ENCODE data around the gene CAMK1. TPM values are rescaled to one million over a fixed set of nuclear protein-coding genes. Genes with fewer than 3 reads are reported as not detected.

Gene CAMK1
- total and polyA plus RNA-seq, 2 of the 4 experiments (the other 2 are of a cell fraction): 33.3 to 36.4 TPM

GRCh38 chr3:9716801-9717555 lies 52.8 kb downstream of the CAMK1 start:
- POLR2A ChIA-PET (ENCODE audit: unreplicated experiment): no interaction called here

More at GRCh38 chr3:9716801-9717555, 52.8 kb downstream of the CAMK1 start:
- no peak overlapping the region for H3K27ac ChIP-seq (ENCODE audit: insufficient read depth, low read length)
- H3K14ac ChIP-seq (replicated peaks; ENCODE audit: low read depth, low read length): no peak overlapping the region
- H3K56ac ChIP-seq (ENCODE audit: extremely low read depth, insufficient read depth, low read length): no peak overlapping the region
- H3K9ac ChIP-seq (ENCODE audit: low read depth, low read length): no peak overlapping the region
- no peak overlapping the region for H2AFZ ChIP-seq (replicated peaks; ENCODE audit: low read length, poor library complexity)
- no peak overlapping the region for H3K23ac ChIP-seq (ENCODE audit: low read depth, low read length)
- H3K4me1 ChIP-seq (ENCODE audit: control insufficient read depth, insufficient read depth, low read length): peaks cover 2% of the 10 kb centered on the region; the same call in 1 of the 2 replicates
- ATAC-seq (ENCODE audit: low read depth) (no peak), DNase-seq (no peak)
- dilution Hi-C loops (cut with HindIII; ENCODE audit: low sequenced_read_pairs, unreplicated experiment) (no loop called here), intact Hi-C loops (cut with micrococcal nuclease) (loop anchor here (5.0 to 10.0 kb wide), 3 partner anchors 200 to 508 kb away; partner anchors contain the start of genes CRELD1 and IL17RC), in situ Hi-C loops (cut with MboI; ENCODE audit: low sequenced_read_pairs) (no loop called here)
- H4K5ac ChIP-seq (ENCODE audit: low read depth, low read length): no peak overlapping the region
- H2BK5ac ChIP-seq (ENCODE audit: low read depth, low read length, poor library complexity, severe bottlenecking): no peak overlapping the region
- peaks cover 15% of the 10 kb centered on the region for H3K27me3 ChIP-seq (ENCODE audit: control insufficient read depth, insufficient read depth, low read length)
- no peak overlapping the region for H2AK9ac ChIP-seq (replicated peaks; ENCODE audit: low read depth, low read length, poor library complexity)
- CTCF ChIA-PET: no interaction called here
- no peaks in the 10 kb centered on the region for H3K9me3 ChIP-seq (ENCODE audit: control insufficient read depth, insufficient read depth, low read length)
- H2BK20ac ChIP-seq (ENCODE audit: low read depth, low read length): no peak overlapping the region
- no peak overlapping the region for H4K91ac ChIP-seq (ENCODE audit: insufficient read depth, low read depth, low read length)
- no peak overlapping the region for H2BK15ac ChIP-seq (ENCODE audit: low read depth, low read length)
- no peak overlapping the region for H2AK5ac ChIP-seq (ENCODE audit: low read depth, low read length)
- no peaks in the 10 kb centered on the region for H3K79me1 ChIP-seq (ENCODE audit: low read depth in 1 of 2, low read length in 2 of 2)
- no peaks in the 10 kb centered on the region for H3K9me1 ChIP-seq (ENCODE audit: insufficient read depth, low read length)
- H4K8ac ChIP-seq (ENCODE audit: low read depth in 2 of 2, low read length in 2 of 2): no peak overlapping the region
- TF ChIP-seq ELK1 (IDR thresholded peaks at IDR 0.05; ENCODE audit: borderline replicate concordance, low read depth, low read length) (no peak), SMC3 (IDR thresholded peaks at IDR 0.05; ENCODE audit: low read depth, low read length) (no peak), CEBPB (IDR thresholded peaks at IDR 0.05; ENCODE audit: low read depth, low read length) (0 out of 2 replicates have a peak, but pooled peaks have one; percentile 2), FOS (IDR thresholded peaks at IDR 0.05; ENCODE audit: low read depth, low read length) (no peak), CHD1 (IDR thresholded peaks at IDR 0.05; ENCODE audit: low read depth, low read length) (no peak), RFX5 (IDR thresholded peaks at IDR 0.05; ENCODE audit: low read depth, low read length) (no peak)
- 67% methylated on average over 1 of the region's 5 CpGs; no CpG with 5 or more reads in 1 of the 2 experiments for WGBS, 2 experiments (ENCODE audit: extremely low coverage in 2 of 2, insufficient read length in 1 of 2)
- no peak overlapping the region for H3K4ac ChIP-seq (ENCODE audit: low read depth, low read length)
- no TSS peak for BruUV-seq (replicated peaks)
- H3K36me3 ChIP-seq (ENCODE audit: control insufficient read depth, insufficient read depth, low read length): no peaks in the 10 kb centered on the region
- no peaks in the 10 kb centered on the region for H4K20me1 ChIP-seq (ENCODE audit: insufficient read depth, low read length)
- H3K18ac ChIP-seq (ENCODE audit: low read depth, low read length): no peak overlapping the region
- H3K4me3 ChIP-seq (ENCODE audit: insufficient read depth, low read depth, low read length): no peak overlapping the region
- no peak overlapping the region for H3K4me2 ChIP-seq (ENCODE audit: low read depth, low read length)
- H2BK120ac ChIP-seq (ENCODE audit: low read depth, low read length): no peak overlapping the region

All from IMR-90 (cell line).